GM21619 (cell line): ENCODE data around the gene CACNG4.
"Not testable (repeated sequence)": the region's sequence is repeated elsewhere in the genome, so short reads cannot be mapped to it uniquely, and the experiment has no call there.

Source experiments
- ATAC-seq: cut with Tn5 transposase; IDR thresholded peaks from one replicate; pipeline ENCODE4 v1.9.1; 2021; ENCODE audit not compliant: unreplicated experiment

CACNG4 gene

DNA sequence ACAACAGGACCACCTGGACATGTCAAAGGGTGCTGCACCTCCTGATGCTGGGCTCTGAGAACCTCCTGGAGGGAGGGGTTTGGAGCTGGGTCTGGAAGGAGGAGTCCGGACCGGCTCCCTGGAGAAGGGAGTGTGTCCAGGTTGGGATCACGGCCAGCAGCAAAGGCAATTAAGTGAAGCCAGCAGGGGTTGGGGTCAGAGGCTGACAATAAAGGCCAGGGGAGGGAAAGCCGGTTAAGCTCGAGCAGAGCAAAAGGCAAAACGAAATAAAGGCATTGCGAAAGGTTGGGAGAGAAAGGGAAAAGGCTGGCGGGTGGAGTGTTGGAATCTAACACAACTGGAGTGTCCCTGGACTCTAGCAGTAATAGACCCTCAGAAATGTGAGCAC, 992 bp upstream of the CACNG4 start:
- ATAC-seq = no peak

DNA sequence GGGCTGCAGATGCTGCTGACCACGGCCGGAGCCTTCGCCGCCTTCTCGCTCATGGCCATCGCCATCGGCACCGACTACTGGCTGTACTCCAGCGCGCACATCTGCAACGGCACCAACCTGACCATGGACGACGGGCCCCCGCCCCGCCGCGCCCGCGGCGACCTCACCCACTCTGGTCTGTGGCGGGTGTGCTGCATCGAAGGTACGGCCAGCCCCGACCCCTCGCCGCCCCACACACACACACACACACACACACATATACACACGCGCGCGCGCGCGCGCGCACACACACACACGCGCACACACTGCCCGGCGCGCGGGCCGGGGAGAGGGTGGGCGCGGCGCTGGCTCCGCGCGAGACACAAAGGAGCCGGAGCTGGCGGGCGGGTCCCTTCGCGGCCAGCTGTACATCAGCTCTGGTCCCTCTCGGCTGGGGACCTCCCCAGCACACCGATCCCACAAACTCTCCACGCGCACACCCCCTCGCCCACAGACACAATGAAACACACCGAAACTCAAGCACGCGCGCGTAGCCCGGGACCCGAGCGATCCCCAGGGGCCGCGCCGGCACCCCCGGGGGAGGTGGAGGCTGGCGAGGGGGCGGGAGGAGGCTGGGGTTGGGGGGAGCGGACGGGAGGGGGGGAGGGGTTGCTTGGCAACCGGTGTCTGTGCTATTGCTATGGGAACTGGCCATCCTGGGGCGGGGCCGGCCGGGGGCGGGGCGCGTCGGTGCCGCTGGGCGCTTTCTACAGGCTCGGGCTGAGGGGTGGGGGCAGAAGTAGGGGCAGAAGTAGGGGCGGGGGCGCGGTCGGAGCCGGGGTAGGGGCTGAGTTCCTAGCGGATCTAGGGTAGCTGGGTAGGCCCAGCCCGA, 658 bp downstream of the CACNG4 start:
- no peak for ATAC-seq

DNA sequence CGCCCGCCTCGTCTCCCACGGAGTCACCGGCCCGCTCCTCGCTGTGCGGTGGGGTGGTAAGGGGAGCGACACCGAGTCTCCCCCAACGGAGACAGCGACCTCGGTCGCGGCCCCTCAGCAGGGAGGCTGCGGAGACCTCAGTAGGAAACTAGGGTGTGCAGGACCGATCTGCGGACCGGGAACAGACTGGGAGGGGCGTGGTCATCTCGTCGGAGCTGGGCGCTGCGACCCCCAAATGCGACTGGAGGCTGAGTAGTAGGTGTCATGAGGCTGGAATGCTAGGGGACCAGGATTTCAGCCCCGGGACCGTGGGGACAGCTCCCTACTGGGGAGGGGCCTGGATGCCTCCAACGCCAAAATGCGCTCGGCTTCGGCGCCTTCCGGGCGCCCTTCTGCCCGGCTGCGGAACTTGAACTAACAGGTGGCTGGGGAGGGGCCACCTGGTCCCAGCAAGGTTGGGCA, 1.3 kb downstream of the CACNG4 start:
- ATAC-seq = no peak

DNA sequence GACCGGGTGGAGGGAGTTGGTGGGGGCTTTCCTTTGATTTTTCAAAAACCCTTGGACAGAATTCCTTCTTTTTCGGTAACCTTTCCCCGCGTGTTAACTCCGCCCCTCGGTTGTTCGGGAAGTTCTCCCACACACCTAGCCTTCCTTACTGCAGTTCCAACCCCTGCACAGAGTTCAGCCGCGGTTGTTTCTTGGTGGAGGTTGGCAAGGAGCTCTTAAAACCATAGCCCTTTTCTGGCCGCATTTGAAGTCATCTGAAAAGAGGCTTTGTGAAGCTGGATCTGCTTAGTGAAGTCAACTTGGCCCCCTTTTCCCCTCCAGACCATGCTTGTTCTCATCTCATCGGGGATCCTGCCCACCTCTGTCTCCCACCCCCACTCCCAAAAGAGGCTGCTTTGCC, 1.8 kb downstream of the CACNG4 start:
- ATAC-seq = no peak

DNA sequence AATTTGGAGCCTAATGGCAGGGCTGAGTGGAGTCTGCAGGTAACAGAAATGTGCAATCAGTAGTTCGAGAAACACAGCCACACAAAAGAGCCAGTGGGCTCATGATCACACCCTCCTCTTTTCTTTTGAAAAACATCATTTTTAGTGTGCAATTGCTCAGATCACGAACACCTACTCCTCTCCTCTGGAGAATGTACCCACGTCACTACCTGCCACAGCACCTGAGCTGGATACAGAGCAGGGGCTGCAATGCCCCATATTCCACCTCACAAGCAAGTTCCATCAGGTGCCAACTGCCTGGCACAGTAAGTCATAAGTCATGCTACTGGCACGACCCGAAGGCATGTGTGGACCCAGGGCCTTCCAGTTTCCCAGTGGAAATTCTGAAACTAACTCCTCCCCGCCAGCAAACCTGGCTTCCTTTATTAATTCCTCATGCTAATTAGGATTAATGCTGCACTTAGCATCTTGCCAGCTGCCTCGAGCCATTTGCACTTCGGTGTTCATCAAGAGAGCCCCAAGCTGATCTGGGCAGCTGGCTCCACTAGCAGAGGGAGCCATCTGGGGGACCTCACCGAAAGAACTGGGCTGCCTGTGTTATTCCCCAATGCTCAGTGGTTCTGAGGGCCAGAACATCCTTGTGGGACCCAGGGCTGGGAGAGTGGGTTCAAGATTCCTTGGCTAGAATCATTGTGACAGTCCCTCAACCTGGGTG, 2.4 kb downstream of the CACNG4 start:
- no peak for ATAC-seq

DNA sequence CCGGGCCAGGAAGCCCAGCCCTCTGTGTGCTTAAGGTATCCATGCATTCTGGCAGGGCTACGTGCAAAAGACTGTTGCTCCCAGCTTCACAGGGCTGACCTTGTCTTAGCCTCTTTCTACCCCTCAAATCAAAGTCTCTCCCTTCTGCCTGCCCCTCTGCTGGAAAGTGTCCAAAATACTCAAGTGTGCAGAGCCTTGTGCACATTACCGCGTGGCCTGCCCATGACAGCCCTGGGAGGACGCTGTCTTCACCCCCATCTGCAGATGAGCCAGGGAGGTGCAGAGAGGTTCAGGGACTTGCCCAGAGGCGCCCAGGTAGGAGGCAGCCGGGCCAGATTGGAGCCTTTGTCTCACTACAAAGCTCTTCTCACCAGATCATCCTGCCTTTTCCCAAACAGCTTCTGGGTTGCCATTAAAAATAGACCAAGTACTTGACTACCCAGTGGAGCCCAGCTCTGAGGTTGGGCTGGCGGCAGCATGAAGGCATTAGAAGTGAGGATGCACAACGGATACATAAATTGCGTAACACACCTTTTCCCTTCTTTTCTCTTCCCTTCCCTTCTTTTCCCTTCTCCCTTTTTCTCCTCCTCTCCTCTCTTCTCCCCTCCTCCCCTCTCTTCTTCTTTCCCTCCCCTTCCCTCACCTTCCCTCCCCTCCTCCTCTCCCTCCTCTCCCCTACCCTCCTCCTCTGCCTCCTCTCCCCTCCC, 3.5 kb downstream of the CACNG4 start:
- ATAC-seq = no peak

DNA sequence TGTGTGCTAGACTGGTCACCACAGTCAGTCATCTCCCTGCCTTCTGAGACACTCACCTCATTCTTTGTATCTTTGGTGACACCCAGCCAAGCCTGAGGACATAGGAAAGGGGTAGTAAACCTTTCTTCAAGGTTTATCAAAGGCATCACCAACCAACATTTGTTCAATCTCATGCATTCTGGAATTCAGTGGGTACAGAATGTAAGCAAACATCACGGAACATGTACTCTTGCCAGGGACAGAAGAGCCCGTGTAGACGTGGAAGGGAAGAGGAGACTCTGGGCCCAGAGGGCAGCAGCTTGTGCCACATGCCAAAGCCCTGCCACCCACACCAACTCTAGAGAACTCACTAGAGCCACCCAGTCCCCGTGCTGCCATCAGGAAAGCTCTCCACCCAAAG, 4.4 kb downstream of the CACNG4 start:
- ATAC-seq = no peak

DNA sequence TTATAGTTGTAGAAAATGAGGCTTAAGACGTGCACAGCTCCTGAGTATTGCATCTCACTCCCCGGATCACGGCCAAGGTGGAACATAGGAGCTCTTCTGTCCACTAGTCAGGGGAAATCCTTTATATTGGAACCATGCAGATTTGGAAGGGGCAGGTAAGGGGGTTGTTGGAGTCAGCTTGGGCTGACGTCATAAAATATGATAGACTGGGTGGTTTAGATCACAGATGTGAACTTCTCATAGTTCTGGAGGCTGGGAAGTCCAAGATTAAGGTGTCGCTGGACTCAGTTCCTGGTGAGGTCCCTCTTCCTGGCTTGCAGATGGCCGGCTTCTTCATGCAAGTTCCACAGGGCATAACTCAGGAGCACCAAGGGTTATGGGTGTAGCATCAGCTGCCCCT, 5.6 kb downstream of the CACNG4 start:
- ATAC-seq = no peak

DNA sequence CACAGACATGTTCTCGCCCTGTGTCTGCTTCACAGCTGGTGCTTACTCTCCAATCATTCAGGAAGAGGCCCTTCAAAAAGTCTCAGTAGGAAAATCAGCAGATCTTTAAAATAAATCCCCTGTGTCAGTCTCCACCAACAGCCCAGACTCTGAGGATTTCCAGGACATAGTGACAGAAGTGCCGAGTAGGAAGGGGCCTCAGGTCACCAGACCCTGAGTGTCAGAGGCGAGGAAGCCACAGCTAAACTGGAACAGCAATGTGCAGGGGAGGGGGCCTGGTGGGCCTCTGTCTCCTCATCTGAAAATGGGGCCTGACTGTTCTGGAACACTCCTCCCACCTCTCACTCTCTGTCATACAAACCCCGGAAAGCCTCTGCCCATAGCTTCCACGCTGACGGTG, 6.3 kb downstream of the CACNG4 start:
- no peak for ATAC-seq

DNA sequence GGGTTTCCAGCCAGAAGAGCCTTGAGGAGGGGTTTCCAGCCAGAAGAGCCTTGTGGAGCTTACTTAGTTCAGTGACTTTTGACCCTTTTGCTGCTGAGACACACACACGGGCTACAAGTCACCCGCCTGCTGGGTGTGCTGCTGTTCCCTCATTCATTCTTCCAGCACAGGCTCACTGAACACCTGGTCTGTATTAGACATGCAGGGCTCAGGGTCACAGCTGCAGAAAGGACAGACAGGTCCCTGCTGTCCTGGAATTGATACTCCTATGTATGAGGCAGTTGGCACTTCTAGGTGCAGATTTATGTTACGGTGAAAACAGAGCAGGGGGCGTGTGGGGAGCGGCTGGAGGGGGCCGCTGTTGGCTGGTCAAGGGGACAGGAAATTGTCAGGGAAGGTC, 6.8 kb downstream of the CACNG4 start:
- no peak for ATAC-seq

DNA sequence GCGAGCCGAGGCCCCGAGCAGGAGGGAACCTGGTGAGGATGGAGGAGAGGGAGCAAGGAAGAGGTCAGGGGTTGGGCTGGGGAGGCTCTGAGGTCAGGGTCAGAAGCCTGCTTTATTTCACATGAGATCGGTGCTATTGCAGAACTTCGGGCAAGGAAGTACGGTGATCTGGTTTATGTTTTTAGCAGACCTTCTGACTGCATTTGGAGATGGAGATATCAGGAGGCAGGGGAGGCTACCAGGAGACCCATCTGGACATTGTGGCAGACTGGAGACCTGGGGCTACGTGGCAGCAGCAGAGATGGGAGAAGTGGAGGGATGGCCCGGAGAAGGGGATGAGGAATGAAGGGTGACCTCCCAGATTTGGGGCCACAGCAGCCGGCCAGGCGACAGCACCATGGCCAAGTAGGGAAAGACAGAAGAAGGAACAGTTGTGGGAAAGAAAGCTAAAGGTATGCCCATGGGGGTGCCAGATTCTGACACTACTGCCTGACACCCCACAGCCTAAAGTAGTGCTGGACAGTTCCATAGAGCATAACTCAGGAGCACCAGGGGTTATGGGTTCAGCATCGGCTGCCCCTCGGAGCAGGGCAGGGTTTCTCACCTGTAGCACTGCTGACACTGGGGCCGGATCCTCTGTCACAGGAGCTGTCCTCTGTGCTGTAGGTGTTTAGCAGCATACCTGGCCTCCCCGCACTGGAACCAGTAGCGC, 7.4 kb downstream of the CACNG4 start:
- no peak for ATAC-seq

DNA sequence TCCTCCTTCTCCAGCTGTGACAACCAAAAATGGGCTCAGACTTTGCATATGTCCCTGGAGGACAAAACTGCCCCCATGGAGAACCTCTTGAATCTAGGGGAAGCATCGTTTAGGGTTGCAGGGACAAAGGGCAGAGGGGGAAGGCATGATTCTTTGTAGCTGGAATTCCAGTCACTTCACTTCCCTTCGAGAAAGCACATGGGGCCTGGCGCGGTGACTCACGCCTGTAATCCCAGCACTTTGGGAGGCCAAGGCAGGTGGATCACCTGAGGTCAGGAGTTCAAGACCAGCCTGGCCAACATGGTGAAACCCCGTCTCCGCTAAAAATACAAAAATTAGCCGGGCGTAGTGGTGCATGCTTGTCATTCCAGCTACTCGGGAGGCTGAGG, 7.9 kb downstream of the CACNG4 start:
- ATAC-seq = not testable (repeated sequence)

DNA sequence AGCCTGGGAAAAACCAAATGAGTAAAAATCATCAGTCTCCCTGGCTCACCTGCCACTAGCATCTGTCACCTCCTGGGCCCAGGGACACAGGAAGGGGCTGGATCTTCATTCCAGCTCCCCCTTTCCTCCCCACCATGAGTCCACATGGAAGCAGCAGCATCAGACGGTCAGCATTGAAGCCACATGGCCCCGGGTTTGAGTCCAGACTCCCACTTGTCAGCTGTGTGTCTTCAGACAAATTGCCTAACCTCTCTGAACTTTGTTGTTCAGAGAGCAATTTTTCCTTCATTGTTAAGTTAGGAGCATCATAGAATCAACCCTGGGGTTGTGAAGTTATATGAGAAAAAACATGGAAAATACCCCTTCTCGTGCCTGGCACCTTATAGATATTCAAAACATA, 10.7 kb downstream of the CACNG4 start:
- ATAC-seq = no peak

DNA sequence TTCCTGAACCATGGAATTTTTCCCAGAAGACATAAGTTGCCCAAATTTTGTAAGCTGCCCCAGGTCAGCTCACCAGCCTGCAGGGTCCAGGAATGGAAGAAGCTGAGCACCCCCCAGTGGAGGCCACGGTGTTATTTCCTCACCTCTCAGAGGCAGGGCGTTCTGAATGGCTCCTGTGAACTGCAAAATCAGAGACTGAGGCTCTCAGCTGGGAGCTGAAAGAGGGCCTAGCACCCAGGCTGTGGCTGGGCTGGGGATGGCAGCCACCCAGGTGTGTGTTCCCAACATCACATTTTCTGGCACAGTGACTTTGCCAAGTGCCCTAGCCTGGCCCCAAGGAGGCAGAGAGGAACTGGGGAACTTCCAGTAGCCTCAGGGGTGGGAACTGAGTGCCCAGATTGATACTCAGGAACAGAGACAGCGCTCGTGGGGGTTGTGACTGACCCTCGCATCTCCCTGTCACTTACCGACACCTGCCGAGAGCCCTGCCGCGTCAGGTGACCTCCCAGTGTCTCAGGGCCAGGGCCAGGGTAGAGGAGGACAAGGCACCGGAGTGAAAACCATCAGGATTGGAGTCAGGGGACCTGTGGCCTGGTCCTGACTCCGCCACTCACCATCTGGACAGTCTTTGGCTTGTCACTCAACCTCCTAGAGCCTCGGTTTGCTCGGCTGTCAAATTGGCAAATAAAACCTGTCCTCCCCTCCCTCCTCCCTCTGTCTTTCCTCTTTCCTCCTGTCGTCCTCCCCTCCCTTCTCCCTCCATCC, 11.3 kb downstream of the CACNG4 start:
- ATAC-seq = no peak

DNA sequence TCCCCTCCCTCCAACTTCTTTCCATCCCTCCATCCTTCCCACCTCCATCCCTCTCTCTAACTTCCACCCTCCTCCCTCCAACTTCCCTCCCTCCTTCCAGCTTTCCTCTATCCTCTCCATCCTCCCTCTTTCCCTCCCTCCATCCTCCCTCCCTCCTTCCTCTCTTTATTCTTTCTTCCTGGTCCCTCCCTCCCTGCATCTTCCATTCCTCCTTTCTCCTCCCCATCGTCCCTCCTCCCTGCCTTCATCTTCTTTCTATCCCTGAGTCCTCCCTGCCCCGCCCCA, 11.8 kb downstream of the CACNG4 start:
- no peak for ATAC-seq

DNA sequence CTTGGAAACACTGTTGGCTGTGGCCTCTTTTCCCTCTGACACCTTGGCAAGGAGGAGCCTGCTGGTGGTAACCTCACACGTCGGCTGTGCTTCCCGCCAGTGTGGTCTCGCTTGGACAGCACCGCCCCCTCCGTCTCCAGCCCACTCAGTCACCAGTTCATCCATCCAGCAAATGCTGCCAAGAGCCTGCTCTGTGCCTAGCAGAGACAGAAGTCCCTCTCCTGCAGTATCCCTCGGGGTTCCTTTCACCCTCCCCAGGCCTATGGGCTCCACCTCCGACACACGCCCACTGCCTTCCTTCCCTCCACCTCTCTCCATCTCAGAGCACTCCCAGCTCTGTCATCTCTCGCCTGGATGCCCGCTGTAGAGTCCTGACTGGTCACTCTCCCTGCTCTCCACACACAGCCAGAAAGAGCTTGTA, 12.3 kb downstream of the CACNG4 start:
- ATAC-seq = no peak

DNA sequence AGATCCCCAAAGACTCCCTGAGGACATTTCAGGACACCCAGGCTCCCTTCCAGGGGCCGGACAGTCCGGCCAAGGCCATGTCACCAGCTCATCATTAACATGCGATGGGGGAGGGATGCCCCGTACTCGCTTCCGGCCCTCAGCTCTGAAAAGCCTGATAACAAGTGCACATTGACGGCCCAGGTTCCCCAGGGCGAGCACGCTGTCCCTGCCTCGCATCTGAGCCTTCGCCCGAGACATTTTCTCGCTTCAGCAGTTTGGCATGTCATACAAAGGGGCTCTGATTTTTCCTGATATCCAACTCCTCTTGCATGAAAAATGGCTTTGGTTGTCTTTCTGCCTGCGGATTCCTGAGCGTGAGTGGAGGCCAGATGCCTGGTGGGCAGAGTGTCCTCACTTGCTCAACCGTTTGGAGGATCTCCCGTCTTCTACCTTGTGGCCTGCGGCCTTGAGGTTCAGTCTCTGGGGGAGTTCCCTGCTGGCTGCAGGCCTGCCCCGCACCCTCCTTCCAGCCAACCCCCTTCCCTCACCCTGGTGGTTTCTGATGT, 14.1 kb downstream of the CACNG4 start:
- ATAC-seq = no peak

DNA sequence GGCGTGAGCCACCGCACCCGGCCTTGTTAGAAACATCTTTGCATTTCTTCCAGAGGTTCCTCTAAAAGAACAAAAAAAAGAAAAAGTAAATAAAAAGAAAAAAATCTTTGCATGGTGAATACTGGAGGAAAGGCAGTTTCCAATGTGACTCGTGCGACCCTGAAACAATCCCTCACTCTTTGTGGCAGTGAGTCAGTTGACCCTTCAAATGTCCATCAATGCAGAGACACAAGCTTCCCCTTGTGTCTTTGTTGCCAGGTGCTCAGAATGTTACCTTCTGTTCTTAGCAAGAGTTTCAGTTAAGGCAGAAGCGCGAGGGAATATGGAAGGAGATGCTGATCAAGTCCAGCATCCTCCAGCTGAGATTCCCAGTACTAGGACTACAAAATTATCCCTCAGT, 16.4 kb downstream of the CACNG4 start:
- no peak for ATAC-seq

DNA sequence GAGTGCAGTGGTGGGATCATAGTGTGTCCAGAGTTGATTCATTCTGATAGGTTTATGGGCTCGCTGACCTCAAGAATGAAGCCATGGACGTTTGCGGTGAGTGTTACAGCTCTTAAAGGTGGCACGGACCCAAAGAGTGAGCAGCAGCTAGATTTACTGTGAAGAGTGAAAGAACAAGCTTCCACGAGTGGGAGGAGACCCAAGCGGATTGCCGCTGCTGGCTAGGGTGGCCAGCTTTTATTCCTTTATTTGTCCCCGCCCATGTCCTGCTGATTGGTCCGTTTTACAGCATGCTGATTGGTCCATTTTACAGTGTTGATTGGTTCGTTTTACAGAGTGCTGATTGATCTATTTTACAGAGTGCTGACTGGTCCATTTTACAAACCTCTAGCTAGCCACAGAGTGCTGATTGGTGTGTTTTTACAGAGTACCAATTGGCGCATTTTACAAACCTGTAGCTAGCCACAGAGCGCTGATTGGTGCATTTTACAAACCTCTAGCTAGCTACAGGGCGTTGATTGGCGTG, 17.5 kb downstream of the CACNG4 start:
- no peak for ATAC-seq

DNA sequence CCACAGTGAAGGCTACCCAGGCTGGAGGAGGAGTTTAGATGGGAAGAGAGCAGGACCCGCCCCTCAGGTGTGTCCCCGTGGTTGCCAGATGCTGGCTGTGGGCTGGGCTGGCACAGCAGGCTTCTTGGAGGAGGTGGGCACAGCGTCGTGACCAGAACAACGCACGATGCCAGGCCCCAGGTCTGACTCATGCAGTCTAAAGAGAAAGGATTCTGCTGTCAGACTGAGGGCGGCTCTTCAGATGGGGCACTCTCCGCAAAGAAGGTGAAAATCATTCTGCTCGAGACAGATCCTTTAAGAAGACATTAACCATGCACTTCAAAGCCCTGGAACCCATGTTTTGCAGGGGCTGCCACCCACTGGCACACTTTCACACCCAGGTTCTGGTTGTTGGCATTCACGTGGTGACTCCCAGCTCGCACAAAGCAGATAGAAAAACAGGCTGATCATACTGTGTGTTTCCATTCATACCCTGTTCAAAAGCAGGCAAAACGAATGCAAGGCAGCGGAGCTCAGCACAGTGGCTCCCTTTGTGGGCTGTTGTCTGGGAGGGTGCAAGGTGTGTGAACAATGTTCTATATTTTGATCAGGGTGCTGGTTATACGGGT, 19.0 kb downstream of the CACNG4 start:
- no peak for ATAC-seq
